ENCODE results near the gene E2F4.

- TF ChIP-seq FOXS1 (CRISPR knock-in tag; IDR thresholded peaks at IDR 0.05) (no peak), CTCF (IDR thresholded peaks at IDR 0.05) (no peak), POLR2A (IDR thresholded peaks at IDR 0.05; ENCODE audit: low read length) (no peak), ESRRA (IDR thresholded peaks at IDR 0.05; ENCODE audit: borderline replicate concordance, low read length) (no peak), ZFP36 (IDR thresholded peaks at IDR 0.05; ENCODE audit: borderline replicate concordance, partially characterized antibody) (no peak), MAX (IDR thresholded peaks at IDR 0.05) (no peak), REST (IDR thresholded peaks at IDR 0.05) (no peak), SMC3 (IDR thresholded peaks at IDR 0.05) (no peak), E2F6 (IDR thresholded peaks at IDR 0.05; ENCODE audit: borderline replicate concordance, low read depth) (no peak), EP300 (IDR thresholded peaks at IDR 0.05) (no peak), RARB (CRISPR knock-in tag; IDR thresholded peaks at IDR 0.05) (no peak)
These were observed 47.0 kb upstream of the E2F4 start for GRCh38 chr16:67144943-67145342.
